GM23338 (cell line): ENCODE results near the gene SF3B2.

Source experiments
- CREB1 ChIP-seq: fragments of 250-450 bp; sonication (Bioruptor Pico); IDR thresholded peaks from 2 replicates; pipeline ENCODE4 v1.5.0; 2020; ENCODE audit warnings: low read depth, mild to moderate bottlenecking, moderate library complexity
- CTCF ChIP-seq, 2 experiments: fragments of 200-600 bp in 1 of 2; sonication (generic) in 1 of 2; conservative IDR thresholded peaks; 2 replicates each; pipeline versions ENCODE4 v1.5.1 to v1.6.1; 2016 to 2017; ENCODE audit warnings: antibody characterized with exemption in 2 of 2, low read depth in 2 of 2, mild to moderate bottlenecking in 2 of 2, moderate library complexity in 1 of 2
- EZH2 ChIP-seq: fragments of 200-600 bp; sonication (generic); IDR thresholded peaks from one replicate; pipeline ENCODE4 v1.8.0; 2017; ENCODE audit warnings: antibody characterized with exemption, mild to moderate bottlenecking, low read depth; ENCODE audit not compliant: unreplicated experiment
- POLR2AphosphoS5 ChIP-seq: IDR thresholded peaks from 2 replicates; pipeline ENCODE4 v1.6.1; 2016; ENCODE audit warnings: antibody characterized with exemption, low read depth

GRCh38 chr11:66075273-66075672 is 23.1 kb downstream of the SF3B2 start:
- no peak for TF ChIP-seq CTCF (conservative IDR thresholded peaks at IDR 0.05; ENCODE audit: low read depth in 2 of 2)
- TF ChIP-seq POLR2AphosphoS5 = no peak
- no peak for TF ChIP-seq EZH2
- TF ChIP-seq CREB1 (CRISPR knock-in tag) = no peak
